ENCODE measurements around the gene POU2F3. TPM values are rescaled to one million over a fixed set of nuclear protein-coding genes. Genes with fewer than 3 reads are reported as not detected.

POU2F3 gene
- total RNA-seq, 1 experiment from 2014 or later, result not detected

GRCh38 chr11:120217526-120217925 is 22.4 kb upstream of the POU2F3 start:
- POLR2A ChIA-PET, result no interaction called here
- no peak for TF ChIP-seq TCF7L2 (IDR thresholded peaks at IDR 0.05; ENCODE audit: low read depth, low read length)
- TF ChIP-seq SIN3A (IDR thresholded peaks at IDR 0.05; ENCODE audit: borderline replicate concordance, insufficient read depth, low read depth, low read length), result no peak
- no peak for TF ChIP-seq REST (IDR thresholded peaks at IDR 0.05; ENCODE audit: insufficient read depth in 1 of 2, low read depth in 2 of 2, low read length in 1 of 2)
- no peak for TF ChIP-seq POLR2AphosphoS5 (IDR thresholded peaks at IDR 0.05; ENCODE audit: low read depth, low read length)
- TF ChIP-seq, protein P1, sequence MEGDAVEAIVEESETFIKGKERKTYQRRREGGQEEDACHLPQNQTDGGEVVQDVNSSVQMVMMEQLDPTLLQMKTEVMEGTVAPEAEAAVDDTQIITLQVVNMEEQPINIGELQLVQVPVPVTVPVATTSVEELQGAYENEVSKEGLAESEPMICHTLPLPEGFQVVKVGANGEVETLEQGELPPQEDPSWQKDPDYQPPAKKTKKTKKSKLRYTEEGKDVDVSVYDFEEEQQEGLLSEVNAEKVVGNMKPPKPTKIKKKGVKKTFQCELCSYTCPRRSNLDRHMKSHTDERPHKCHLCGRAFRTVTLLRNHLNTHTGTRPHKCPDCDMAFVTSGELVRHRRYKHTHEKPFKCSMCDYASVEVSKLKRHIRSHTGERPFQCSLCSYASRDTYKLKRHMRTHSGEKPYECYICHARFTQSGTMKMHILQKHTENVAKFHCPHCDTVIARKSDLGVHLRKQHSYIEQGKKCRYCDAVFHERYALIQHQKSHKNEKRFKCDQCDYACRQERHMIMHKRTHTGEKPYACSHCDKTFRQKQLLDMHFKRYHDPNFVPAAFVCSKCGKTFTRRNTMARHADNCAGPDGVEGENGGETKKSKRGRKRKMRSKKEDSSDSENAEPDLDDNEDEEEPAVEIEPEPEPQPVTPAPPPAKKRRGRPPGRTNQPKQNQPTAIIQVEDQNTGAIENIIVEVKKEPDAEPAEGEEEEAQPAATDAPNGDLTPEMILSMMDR (IDR thresholded peaks at IDR 0.05), result no peak
- CTCF ChIA-PET, result no interaction called here
- in situ Hi-C loops (cut with HindIII; ENCODE audit: low pct_unique_long_range_greater_than_20kb, low sequenced_read_pairs) (no loop called here), intact Hi-C loops (cut with micrococcal nuclease; ENCODE audit: unreplicated experiment) (no loop called here)
- ATAC-seq (no peak), DNase-seq (ENCODE audit: low read depth, low spot score) (no peak)
- H3K4me1 ChIP-seq (ENCODE audit: control insufficient read depth, insufficient read depth, low read length), result no peaks in the 10 kb centered on the region; the same call in 1 of the 2 replicates
- no peaks in the 10 kb centered on the region for H3K36me3 ChIP-seq (ENCODE audit: control insufficient read depth, insufficient read depth, low read length)
- no peak overlapping the region for H3K4me3 ChIP-seq (ENCODE audit: low read depth in 2 of 2, low read length in 2 of 2)
- no peak overlapping the region for H3K27ac ChIP-seq (ENCODE audit: low read length)
- BruUV-seq (replicated peaks), result no TSS peak
- no peaks in the 10 kb centered on the region for H3K27me3 ChIP-seq (ENCODE audit: control insufficient read depth, insufficient read depth, low read length)
- no peaks in the 10 kb centered on the region for H3K9me3 ChIP-seq (ENCODE audit: control insufficient read depth, insufficient read depth, low read depth, low read length)

- H3K9me3 ChIP-seq (ENCODE audit: control insufficient read depth, insufficient read depth, low read depth, low read length), result no peaks in the 10 kb centered on the region
- no TSS peak for BruUV-seq (replicated peaks)
- POLR2A ChIA-PET, result no interaction called here
- TF ChIP-seq SIN3A (IDR thresholded peaks at IDR 0.05; ENCODE audit: borderline replicate concordance, insufficient read depth, low read depth, low read length) (no peak), TCF7L2 (IDR thresholded peaks at IDR 0.05; ENCODE audit: low read depth, low read length) (no peak), REST (IDR thresholded peaks at IDR 0.05; ENCODE audit: insufficient read depth in 1 of 2, low read depth in 2 of 2, low read length in 1 of 2) (no peak), POLR2AphosphoS5 (IDR thresholded peaks at IDR 0.05; ENCODE audit: low read depth, low read length) (no peak)
- TF ChIP-seq, protein P1 (IDR thresholded peaks at IDR 0.05), result no peak
- in situ Hi-C loops (cut with HindIII; ENCODE audit: low pct_unique_long_range_greater_than_20kb, low sequenced_read_pairs), result no loop called here
- no peaks in the 10 kb centered on the region for H3K27me3 ChIP-seq (ENCODE audit: control insufficient read depth, insufficient read depth, low read length)
- no peaks in the 10 kb centered on the region; the same call in 1 of the 2 replicates for H3K4me1 ChIP-seq (ENCODE audit: control insufficient read depth, insufficient read depth, low read length)
- H3K27ac ChIP-seq (ENCODE audit: low read length), result no peak overlapping the region
- ATAC-seq, result peak; percentile 10; the same call in 1 of the 2 replicates
- DNase-seq (ENCODE audit: low read depth, low spot score), result no peak
- H3K4me3 ChIP-seq (ENCODE audit: low read depth in 2 of 2, low read length in 2 of 2), result no peak overlapping the region
- CTCF ChIA-PET, result no interaction called here
- intact Hi-C loops (cut with micrococcal nuclease; ENCODE audit: unreplicated experiment), result no loop called here
- H3K36me3 ChIP-seq (ENCODE audit: control insufficient read depth, insufficient read depth, low read length), result no peaks in the 10 kb centered on the region
Measured at GRCh38 chr11:120217941-120218694, 21.8 kb upstream of the POU2F3 start.
